HK-2 (cell line): ENCODE results near the gene LY86.
"Not testable (repeated sequence)": the region's sequence is repeated elsewhere in the genome, so short reads cannot be mapped to it uniquely, and the experiment has no call there.

Experiments used
- DNase-seq: peaks from one replicate; pipeline ENCODE4 v3.0.0-alpha.2; 2018; ENCODE audit not compliant: unreplicated experiment

Gene LY86

DNA sequence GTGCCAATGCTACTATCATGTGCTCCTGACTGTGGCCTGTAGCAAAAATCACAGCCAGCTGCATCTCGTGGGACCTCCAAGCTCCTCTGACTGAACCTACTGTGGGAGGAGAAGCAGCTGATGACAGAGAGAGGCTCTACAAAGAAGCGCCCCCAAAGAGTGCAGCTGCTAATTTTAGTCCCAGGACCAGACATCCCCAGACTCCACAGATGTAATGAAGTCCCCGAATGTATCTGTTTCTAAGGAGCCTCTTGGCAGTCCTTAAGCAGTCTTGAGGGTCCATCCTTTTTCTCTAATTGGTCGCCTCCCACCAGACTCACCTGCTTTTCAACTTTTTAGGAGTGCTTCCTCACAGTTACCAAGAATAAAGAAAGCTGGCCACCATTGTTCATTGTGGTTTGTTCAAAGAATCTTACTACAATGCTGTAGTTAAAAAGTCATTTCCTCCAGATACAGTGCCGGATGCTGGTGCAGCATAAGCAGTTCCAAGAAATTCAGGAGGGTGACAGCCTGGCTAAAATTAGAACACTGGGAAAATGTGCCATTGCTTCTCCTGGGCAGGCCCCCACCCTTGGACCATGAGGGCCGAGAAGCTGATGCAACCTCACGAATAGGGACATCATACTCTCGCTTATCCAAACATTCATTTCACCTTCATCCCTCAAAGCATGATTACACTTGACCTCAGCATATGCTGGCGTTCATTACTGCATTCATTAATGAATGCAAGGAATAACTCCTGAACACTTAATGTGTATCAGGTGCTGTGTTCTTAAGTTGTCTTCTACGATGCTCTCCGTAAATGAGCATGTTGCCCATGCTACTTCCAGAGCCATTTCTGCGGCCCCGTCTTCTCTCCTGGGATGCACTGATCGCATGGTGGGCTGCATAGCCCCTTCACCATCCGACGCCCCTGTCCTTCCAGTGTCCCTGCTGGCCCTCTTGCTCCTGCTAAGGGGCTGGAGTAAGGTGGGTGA lies 66.4 kb downstream of the LY86 start:
- no peak for DNase-seq

DNA sequence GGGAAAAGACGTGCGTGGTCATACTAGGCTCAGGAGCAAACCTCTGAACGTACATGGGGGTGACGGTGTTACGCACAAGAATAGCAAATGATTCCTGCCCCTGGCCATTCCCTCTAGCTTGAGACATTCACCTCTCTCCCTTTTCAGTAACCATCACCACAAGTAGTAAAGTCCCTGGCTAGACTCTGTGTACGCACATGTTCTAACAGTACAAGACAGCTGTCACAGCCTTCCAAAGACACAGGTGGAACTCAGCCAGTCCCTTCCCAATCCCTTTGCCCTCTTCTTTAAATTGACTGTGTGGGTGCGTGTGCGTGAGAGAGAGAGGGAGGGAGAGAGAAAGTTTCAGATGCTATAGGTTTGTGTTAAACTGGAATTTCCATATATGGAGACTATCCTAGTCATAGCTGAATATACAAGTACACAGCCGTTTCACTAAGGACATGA lies 67.3 kb downstream of the LY86 start:
- DNase-seq, result no peak

DNA sequence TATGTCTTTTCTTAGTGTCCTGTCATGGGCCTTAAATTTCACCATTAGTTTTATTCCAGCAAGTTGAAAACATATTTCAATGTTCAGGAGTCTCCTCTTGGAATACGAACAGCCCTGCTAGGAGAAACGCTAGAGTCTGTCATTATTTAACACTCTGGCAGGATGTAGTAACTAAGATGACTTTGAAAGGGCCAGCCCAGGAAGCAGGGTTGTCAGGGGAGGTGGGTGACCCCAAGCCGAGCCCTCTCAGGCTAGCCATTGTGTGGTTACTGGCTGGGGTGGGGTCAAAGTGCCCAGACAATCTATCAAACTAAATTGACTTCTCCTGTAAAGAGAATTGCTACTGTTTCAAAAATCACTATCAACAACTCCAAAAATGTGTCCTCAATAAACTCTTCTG lies 67.8 kb downstream of the LY86 start:
- no peak for DNase-seq

DNA sequence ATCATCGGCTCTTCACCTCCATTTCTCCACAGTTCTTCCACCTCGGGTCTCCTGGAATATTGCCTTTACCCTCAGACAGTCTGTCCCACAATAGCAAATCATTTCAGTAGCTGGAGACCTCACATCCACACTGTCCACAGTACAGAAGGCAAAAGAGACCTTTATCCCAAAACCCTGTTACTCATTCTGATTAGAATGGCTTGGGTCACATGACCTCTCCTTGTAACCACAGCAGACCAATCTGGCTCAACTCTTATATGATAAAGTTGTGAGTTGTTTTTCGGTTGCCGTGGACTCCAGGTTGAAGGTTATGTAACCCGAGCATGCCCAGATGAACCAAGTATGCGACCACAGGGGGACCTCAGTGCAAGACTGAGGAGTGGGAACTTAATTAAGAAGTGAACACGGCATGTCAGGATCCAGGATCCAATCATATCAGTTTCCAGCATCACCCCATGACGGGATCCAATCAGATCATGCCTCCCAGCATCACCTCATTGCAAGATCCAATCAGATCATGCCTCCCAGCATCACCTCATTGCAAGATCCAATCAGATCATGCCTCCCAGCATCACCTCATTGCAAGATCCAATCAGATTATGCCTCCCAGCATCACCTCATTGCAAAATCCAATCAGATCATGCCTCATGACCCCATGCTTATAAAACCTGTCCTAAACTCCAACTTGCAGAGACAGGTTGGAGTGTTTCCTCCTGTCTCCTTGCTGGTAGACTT lies 68.7 kb downstream of the LY86 start:
- no peak for DNase-seq

GRCh38 chr6:6657820-6658217 lies 69.3 kb downstream of the LY86 start:
- DNase-seq, result no peak

DNA sequence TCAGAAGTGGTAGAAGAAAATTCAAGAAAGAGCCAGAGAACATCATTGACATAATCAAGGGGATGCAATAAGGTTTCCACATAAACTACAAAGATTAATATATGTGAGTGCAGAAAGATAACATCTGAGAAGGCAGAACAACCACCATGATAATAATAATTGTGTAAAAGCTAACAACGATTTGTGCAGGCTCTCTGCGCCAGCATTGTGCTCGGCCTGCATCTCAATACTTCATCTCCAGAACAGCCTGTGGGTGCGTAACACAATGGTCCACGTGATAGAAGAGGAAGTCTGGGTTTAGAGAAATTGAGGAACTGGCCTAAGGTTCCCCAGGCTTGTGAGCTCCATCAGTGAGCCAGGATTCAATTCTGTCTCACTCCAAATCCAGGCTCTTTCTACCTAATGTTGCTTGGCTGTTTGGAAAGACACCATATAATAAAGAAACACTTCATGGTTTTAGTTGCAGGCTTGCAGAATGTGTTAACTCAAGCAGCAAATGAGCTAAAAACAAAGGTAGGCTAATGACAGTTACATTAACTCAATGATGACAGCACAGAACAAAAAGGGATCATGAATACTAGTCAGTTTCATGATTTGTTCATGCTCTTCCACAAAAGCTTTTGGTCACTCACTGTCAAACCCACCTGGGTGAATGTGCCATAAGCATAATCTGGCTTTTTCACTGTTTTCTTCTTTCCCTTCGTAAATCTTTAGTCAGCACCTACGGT lies 71.2 kb downstream of the LY86 start:
- DNase-seq, result no peak

GRCh38 chr6:6660339-6661045 lies 72.0 kb downstream of the LY86 start:
- DNase-seq, result no peak

DNA sequence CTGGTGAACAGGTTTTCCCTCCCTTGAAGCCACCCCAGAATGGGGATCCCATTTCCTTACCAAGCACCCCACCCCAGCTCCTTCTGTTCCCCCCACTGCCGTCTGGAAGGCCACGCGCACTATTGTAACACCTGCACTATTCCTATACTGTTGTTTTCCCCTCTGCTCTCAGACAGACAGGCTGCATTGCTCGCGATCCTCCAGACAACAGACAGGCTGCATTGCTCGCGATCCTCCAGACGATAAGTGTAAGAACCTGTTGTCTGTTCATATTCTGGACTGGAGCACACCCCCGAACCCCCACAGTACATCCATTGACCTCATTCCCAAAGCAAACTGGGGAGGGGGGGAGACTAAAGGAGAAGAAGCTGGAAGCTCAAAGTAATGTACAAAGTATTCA lies 72.7 kb downstream of the LY86 start:
- no peak for DNase-seq

- no peak for DNase-seq
These were observed 73.2 kb downstream of the LY86 start for GRCh38 chr6:6661684-6662083.

DNA sequence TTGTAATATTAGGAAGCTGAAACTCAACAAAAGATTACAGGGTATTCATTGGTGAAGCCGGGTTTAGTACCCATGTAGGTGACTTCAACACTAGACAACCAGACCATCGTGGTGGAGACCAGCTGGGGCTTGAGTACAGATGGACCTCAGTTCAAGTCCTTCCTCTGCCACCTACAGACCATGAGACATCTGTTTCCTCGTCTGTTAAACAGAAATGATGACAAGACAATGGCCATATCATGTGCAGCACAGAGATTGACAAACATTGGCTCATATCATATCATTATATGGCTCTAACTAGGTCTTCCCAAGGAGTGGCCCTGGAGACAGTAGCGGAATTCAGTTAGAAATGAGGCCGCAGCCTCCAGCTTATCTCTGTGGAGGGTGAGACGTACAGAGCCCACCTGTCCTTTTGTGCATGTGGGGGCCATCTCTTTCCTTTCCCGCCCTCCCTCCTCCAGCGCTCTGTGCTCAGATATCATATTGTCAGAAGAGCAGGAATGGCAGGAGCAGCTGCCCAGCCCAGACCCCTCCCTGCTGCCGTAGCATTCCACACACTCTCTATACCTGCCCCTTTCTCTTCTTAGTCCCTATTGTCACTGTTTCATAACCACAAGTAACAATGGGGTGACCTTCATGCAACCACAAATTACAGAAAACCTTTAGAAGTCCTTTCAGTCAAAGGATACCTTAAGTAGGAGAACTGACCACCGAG lies 75.1 kb downstream of the LY86 start:
- no peak for DNase-seq

DNA sequence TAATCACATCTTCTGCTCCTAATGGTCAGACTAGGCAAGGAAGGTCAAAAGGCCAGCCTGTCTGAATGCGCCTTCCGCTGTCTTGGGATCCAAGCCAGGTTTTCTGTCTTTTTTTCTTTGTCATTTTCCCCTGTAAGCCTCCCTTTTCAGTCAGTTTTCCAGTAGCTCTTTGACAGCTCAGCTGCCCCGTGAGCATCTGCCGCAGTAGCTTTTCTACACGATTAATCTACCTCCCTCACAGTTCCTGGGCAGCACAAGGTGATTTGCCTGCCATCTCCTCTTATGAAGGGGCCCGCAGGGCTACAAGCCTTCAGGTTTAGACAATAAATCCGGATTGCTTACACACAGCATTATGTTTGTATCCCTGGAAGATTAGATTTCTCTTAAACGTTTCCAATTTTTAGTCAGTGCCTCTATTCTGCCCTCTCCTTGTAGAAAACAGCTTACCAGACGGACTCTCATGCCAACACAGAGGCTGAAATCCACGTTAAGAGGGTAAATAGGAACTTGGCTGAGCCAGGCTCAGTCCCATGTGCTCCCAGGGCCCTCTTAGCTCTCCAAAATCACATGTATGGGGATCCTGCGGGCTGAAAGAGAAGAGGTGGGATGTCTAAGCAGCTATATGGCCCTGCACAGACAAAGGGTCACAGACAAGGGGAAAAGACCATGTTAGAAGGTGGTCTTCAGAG lies 77.2 kb downstream of the LY86 start:
- DNase-seq, result no peak

DNA sequence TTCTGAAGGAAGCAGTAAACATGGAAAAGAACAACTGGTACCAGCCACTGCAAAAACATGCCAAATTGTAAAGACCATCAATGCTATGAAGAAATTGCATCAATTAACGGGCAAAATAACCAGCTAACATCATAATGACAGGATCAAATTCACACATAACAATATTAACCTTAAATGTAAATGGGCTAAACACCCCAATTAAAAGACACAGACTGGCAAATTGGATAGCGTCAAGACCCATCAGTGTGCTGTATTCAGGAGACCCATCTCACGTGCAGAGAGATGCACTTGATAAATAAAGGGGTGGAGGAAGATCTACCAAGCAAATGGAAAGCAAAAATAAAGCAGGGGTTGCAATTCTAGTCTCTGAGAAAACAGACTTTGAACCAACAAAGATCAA lies 81.6 kb downstream of the LY86 start:
- not testable (repeated sequence) for DNase-seq

DNA sequence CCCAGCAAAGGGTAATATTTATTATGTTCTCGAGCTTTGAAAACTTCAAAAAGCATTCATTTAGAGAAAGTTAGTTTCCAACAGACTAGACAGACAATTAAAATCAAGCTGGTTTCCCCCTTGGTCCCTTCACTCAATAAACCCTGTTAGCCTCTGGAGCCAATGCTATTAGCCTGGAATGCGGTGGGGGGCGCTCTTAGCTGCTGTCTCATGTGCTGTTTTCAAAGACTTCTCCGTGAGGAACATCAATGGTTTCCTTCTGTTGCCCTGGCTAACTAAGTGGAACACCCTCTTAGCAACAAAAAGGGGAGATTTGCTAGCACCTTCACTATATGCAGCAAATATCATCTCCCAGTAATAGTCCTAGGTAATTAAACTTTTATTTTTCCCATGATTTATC lies 86.4 kb downstream of the LY86 start:
- no peak for DNase-seq

DNA sequence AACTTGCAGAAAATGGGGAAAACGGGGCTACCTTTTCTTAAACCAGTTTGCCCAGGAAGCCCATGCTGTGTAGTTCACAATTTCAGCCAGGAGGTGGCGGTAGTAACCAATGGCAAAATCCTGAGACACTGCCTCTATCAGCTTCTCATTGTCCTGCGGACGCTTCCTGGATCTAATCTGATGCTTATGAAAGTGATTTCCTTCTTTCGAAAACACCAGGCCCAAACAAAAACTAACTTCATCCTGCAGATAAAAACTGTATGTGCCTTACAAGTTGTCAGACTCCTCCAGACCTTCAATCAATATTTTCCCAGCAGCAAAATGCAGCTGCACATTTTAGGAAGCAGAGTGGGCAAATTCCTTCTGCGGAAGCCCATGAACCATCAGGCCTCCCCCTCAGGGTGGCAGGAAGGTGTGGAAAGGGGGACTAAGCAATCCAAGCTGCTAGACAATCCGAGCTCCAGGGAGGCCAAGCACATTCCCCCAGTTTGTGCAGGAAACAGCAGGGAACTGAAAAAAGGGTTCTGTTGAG lies 88.5 kb downstream of the LY86 start:
- peak; percentile 78 for DNase-seq

DNA sequence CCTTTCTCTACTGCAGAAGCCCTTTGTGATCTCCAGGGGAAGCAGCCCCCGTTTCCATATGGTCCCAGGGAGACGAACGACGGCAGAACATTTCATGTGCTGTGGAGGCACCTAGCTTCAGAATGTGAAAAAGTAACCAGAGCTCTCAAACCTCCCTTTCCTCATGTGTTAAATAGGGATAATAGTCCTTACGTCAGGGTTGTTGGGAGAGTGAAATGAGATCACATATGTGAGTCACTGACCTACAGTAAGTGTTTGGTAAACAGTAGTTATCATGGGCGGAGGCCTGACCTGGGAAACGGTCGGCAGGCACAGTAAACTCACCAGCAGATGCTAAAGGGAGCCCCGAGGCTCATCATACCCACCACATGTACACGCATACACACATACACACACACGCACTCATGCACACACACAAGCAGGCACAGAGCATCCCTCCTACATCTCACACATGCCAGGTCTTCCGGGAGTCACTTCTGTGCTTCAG lies 89.7 kb downstream of the LY86 start:
- DNase-seq, result no peak

- no peak for DNase-seq
These were observed 90.3 kb downstream of the LY86 start for GRCh38 chr6:6678811-6679210.

- no peak for DNase-seq
These were observed 91.1 kb downstream of the LY86 start for GRCh38 chr6:6679633-6680032.

GRCh38 chr6:6680526-6680925 lies 92.0 kb downstream of the LY86 start:
- no peak for DNase-seq

DNA sequence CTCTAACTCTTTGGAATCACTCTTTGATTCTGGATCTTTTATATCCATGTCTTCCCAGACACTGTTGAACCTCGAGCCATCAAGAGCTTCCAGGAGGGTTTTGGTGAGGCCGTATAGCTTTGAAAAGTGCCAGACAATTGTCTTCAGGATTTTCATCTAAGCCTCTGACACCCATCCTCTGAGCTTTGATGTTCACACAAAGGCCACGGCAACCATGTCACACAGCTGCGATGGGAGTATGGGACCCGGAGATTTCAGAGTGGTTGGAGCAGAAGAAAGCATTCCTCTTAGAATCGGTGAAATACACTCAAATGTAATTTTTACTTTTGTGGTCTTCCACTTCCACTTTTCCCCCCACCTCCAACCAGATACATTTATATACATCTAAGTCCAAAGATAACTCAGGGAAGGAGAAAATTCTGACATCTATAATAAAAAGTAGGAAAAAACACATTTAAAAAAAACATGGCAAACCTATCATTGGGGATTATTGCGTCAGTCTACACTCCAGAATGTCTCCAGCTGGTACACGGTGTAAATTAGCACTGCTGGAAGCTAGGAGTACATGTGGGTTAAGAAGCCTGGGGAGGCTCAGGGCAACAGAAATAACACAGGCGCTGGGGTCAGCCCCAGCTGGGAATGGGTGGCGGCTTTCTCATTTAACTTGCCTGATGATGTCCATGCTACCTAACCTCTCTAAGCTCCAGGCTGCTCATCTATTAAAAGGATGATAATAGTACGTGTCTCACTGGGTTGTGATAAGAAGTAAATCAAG lies 92.7 kb downstream of the LY86 start:
- no peak for DNase-seq
